ENCODE results near the gene SLC7A6. TPM values are rescaled to one million over a fixed set of nuclear protein-coding genes. Genes with fewer than 3 reads are reported as not detected.

Gene SLC7A6
- total RNA-seq, 2 donors from 2014 or later = 12.8 to 30.5 TPM

DNA sequence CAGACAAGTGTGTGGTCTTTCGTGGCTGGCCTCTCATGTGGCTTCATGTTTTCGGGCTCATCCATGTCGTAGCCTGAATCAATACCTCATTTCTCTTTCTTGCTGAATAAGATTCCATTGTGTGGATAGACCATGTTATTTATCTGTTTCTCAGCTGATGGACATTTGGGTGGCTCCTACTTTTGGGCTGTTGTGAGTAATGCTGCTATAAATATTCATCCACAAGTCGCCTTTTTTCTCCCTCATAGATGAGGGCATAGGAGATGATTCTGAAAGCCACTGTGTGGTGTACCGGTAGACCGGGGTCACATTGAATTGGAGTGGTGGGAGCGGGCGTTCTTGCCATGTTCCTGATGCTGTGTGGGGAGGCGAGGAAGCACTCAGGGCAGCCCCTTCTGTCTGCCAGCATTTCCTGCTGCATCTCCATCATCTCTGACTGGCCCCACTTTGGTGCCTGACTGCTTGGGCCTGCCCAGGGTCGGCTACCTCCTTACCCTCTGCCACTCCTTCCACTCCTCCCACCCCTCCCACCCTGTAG is 86.6 kb downstream of the SLC7A6 start:
- intact Hi-C loops (cut with DNase I) = no loop called here
- Histone ChIP-seq H3K27ac (no peak overlapping the region), H3K27me3 (replicated peaks; ENCODE audit: insufficient read depth) (no peaks in the 10 kb centered on the region), H3K9me3 (no peaks in the 10 kb centered on the region), H3K36me3 (peaks cover 4 to 10% of the 10 kb centered on the region in 2 donors), H3K4me1 (replicated peaks) (no peaks in the 10 kb centered on the region), H3K4me3 (no peak overlapping the region)
- TF ChIP-seq, protein P1, sequence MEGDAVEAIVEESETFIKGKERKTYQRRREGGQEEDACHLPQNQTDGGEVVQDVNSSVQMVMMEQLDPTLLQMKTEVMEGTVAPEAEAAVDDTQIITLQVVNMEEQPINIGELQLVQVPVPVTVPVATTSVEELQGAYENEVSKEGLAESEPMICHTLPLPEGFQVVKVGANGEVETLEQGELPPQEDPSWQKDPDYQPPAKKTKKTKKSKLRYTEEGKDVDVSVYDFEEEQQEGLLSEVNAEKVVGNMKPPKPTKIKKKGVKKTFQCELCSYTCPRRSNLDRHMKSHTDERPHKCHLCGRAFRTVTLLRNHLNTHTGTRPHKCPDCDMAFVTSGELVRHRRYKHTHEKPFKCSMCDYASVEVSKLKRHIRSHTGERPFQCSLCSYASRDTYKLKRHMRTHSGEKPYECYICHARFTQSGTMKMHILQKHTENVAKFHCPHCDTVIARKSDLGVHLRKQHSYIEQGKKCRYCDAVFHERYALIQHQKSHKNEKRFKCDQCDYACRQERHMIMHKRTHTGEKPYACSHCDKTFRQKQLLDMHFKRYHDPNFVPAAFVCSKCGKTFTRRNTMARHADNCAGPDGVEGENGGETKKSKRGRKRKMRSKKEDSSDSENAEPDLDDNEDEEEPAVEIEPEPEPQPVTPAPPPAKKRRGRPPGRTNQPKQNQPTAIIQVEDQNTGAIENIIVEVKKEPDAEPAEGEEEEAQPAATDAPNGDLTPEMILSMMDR (IDR thresholded peaks at IDR 0.05) = no peak
- TF ChIP-seq POLR2AphosphoS5 (IDR thresholded peaks at IDR 0.05) (no peak), POLR2A (IDR thresholded peaks at IDR 0.05) (no peak)
- DNase-seq (ENCODE audit: low spot score) = no peak
- WGBS = 95% methylated on average over 10 of the region's 10 CpGs

Small RNA genes lying within 50 kb of the gene (microRNA-seq; reads per million reads assigned to microRNA genes)
- gene MIR6773 = not detected

Small RNA genes lying within 50 kb of the gene (small RNA-seq; reads per million reads assigned to genes)
- gene RNU4-30P = 0 reads per million in 2 donors
- gene RNU6-1262P = 0 reads per million in 2 donors

Other genes with a start within 250 kb of the SLC7A6 start
- gene DPEP2NB, start 248.6 kb upstream of the SLC7A6 start, total RNA-seq = under 1 TPM in 1 of 2 donors, not detected in 1; 0.62 TPM
- 10 to 100 TPM in 1 of 2 donors, 1 to 10 TPM in 1; 7.1 to 16.5 TPM for gene DDX28, start 241.3 kb upstream of the SLC7A6 start, total RNA-seq
- 10 to 100 TPM in 1 of 2 donors, 1 to 10 TPM in 1; 7.2 to 14.5 TPM for gene DUS2, start 241.2 kb upstream of the SLC7A6 start, total RNA-seq
- 10 to 100 TPM; 36.6 to 84.1 TPM for gene NFATC3, start 179.2 kb upstream of the SLC7A6 start, total RNA-seq
- 10 to 100 TPM; 24.5 to 48.1 TPM for gene ESRP2, start 28.4 kb upstream of the SLC7A6 start, total RNA-seq
- gene PLA2G15, start 19.2 kb upstream of the SLC7A6 start, total RNA-seq = 10 to 100 TPM; 15.7 to 39.5 TPM
- 10 to 100 TPM in 1 of 2 donors, 1 to 10 TPM in 1; 10.0 to 23.6 TPM for gene SLC7A6OS, start 46.4 kb downstream of the SLC7A6 start, total RNA-seq
- 10 to 100 TPM; 45.2 to 77.9 TPM for gene PRMT7, start 46.5 kb downstream of the SLC7A6 start, total RNA-seq
- 10 to 100 TPM in 1 of 2 donors, 1 to 10 TPM in 1; 4.7 to 27.8 TPM for gene SMPD3, start 184.0 kb downstream of the SLC7A6 start, total RNA-seq

Data from prostate gland (tissue), 2 donors.